Measurements from ENCODE around the gene GABBR1.

The GABBR1 gene

DNA sequence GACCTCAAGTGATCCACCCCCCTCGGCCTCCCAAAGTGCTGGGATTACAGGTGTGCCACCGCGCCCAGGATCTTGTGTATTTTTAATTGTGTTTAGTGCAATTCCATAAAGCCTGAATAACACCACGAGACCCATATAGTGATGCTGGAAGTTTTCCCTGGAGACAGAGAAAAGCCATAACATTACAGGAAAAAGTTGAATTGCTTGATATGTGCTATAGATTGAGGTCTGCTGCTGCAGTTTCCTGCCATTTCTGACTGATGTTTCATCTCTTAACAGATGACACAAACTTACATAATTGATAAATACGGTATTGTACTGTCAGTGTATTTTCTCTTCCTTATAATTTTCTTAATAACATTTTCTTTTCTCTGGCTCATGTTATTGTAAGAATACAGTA lies 66.1 kb downstream of the GABBR1 start:
- no peak for DNase-seq (ENCODE audit: low spot score)

DNA sequence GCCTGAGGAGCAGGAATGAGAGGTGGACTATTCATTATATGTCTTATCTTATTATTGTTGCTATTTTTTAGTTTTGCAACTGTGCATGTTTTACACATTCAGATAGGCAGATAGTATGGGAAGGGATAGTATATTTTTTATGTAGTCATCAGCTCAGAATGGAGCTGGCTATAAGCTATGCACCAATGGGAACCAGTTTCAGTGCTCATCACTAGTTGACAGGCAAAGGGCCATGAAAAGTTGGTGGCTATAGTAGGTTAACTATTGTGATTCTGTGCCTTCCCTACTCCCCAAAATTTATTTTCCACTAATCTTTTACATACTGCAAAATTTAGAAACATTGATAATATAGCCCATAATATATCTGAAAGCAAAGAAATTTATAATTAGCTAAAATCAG lies 68.1 kb downstream of the GABBR1 start:
- no peak for DNase-seq (ENCODE audit: low spot score)

DNA sequence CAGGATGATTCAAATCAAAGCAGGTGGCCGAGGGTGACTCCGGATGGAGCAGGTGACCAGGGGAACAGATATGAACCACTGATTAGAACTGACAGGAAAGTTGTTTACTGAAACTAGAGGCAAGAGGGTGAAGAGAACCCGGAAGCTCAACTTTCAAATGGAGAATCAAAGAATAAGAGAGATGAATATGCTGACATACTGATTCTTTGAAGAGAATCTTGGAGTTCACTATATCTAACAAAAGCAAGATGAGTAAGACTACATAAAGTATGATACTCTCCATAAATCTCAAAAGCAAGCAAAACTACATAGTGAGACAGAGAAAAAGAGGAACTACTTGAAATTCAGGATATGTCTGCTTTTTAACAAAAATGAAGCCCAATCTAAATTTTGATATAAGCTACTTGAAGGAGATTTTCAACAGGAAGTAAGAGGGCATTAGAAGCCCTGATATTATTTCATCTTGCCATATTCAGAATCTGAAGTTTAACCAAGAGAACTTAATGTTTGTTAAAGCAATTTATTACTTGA lies 69.5 kb downstream of the GABBR1 start:
- no peak for DNase-seq (ENCODE audit: low spot score)

DNA sequence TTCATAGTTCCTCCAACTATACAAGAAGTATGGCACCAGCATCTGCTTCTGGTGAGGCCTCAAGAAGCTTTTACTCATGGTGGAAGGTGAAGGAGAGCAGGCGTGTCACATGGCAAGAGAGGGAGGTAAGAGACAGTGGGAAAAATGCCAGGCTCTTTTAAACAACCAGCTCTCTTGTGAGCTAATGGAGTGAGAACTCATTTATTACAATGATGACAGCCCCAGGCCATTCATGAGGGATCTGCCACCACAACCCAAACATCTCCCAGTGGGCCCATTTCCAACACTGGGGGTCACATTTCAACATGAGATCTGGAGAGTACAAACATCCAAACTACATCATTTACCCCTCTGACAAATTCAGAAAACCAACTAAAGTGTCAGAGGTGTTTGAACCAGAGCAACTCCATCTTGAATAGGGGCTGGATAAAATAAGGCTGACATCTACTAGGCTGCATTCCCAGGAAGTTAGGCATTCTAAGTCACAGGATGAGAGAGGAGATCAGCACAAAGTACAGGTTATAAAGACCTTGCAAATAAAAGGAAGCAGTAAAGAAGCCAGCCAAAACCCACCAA lies 71.3 kb downstream of the GABBR1 start:
- DNase-seq (ENCODE audit: low spot score) = no peak

DNA sequence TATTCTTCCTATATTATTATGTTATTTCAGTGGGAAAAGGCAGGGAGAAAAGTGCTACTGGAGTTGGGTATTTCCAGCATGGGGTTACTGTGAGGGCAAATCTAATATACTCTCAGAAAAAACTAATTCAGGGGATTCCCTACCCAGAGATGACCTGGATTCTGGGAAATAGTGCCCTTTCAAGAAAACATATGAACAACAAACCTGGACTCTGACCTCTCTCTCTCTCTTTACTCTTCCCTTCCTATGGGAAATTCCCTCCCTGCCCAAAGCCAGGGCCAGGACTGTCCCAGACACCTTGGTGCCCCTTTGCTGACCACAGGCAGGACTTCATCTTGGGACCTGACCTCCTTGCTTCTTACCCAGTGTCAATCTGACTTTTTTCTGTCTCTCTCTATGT lies 71.9 kb downstream of the GABBR1 start:
- no peak for DNase-seq (ENCODE audit: low spot score)

DNA sequence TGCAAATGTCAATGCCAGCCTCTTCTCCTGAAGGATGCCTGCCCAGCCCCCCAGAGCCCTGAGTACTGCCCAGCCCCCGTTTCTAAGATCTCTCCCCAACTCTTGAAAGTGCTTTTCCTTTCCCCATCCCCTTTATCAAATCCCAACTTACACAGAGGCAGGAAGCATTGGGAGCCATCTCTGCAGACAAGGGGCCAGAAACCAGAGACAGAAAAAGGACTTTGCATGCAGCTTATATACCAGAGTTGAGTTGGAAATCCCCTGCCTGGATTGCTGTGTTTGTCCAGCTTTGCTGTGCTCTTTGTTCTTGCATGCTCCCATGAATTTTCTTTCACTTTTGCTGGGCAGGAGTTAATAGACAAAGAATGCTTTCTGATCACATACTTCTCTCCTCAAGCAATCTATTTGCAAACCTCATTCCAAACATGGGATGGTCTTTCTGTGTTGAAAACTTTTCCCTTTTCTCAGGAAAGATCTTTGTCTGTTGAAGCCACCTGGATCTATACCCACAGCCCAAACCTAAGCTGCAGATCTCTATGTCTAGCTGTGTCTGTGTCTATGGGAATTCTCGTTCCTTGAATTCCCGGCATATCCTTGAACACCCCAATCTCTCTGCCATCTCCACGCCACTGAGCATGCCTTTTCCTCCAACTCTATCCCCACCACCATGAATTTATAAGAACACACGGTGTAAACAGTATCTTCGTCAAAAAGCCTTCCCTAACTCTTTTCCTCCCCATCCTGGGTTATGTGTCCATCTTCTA lies 73.3 kb downstream of the GABBR1 start, which contains the start of gene UBD:
TSS of gene UBD (minus strand) at position 209 of the 764 bp plus-strand sequence. CDS start at position 178, 31 bp downstream.
- no peak for DNase-seq (ENCODE audit: low spot score)

DNA sequence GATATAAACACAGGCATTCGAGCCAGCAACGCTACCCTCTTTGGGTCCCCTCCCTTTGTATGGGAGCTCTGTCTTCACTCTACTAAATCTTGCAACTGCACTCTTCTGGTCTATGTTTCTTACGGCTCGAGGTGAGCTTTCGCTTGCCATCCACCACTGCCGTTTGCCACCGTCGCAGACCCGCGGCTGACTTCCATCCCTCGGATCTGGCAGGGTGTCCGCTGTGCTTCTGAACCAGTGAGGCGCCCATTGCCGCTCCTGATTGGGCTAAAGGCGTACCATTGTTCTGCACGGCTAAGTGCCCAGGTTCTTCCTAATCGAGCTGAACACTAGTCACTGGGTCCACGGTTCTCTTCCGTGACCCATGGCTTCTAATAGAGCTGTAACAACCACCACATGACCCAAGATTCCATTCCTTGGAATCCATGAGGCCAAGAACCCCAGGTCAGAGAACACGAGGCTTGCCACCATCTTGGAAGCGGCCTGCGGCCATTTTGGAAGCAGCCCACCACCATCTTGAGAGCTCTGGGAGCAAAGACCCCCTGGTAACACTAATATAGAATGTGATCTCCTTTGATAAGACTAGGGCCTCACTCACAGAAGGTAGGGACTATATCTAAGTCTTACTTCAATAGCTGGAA lies 74.4 kb downstream of the GABBR1 start:
- DNase-seq (ENCODE audit: low spot score) = no peak

DNA sequence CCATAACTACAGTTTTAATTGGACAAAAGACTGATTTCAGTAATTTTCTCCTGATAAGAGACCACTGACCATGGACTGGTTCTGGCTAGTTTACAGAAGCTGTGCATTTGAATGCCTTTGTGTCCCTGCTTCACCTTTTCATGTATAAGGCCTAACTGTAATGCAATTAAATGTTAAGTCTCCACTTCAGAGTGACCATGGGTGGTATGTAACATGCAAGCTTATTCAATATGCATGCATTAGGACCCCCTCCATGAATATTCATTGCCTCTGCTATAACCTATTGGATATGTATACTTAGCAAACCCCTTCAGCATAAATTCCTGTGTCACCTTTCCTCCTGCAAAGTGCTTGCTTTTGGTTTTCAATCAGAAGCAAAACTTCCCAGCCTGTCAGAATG lies 75.7 kb downstream of the GABBR1 start:
- DNase-seq (ENCODE audit: low spot score) = no peak

DNA sequence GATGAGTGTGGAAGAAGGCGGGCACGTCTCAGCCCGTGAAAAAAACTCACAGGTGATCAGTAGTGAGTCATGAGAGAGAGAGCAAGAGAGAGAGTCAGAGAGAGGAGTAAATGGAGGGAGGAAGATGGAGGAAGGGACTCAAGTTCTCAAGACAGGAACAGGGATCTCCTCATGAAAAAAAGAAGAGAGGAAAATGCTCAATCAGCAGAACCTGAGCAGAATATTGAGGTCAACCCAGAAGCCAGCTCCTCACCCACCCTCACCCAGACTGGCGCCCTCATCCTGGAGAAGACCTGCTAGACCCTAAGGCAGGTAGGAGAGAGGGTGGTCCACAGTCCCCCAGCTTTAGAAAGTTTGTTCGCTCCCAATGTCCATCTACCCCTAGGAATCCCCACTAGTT lies 78.2 kb downstream of the GABBR1 start:
- no peak for DNase-seq (ENCODE audit: low spot score)

DNA sequence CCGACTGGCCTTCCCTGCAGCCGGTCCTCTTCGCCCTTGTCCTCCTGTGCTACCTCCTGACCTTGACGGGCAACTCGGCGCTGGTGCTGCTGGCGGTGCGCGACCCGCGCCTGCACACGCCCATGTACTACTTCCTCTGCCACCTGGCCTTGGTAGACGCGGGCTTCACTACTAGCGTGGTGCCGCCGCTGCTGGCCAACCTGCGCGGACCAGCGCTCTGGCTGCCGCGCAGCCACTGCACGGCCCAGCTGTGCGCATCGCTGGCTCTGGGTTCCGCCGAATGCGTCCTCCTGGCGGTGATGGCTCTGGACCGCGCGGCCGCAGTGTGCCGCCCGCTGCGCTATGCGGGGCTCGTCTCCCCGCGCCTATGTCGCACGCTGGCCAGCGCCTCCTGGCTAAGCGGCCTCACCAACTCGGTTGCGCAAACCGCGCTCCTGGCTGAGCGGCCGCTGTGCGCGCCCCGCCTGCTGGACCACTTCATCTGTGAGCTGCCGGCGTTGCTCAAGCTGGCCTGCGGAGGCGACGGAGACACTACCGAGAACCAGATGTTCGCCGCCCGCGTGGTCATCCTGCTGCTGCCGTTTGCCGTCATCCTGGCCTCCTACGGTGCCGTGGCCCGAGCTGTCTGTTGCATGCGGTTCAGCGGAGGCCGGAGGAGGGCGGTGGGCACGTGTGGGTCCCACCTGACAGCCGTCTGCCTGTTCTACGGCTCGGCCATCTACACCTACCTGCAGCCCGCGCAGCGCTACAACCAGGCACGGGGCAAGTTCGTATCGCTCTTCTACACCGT lies 79.5 kb downstream of the GABBR1 start:
- peak; percentile 11 for DNase-seq (ENCODE audit: low spot score)

DNA sequence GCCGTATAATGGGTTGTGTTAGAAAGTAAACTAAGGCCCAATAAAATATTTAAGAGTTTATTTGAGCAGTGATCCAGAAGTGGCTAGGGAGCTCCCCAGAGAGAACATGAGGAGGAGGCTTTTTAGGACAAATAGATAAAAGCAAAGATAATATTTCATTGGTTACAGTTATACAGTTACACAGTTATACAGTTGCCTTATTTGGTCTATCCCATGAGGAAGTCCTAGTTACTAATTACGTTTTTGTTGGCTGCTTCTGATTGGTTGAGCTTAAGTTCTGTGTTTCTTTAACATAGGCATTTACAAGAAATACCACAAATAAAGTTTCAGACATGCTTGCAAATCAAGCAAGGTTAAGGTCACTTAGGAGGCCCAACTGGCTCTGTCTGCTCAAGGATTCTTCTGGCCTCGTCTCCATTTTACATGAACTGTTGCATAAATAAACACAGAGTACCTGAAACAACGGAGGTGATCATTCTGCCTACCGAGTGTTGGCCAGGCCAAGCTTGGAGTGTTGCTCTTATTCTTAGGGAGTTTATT lies 80.4 kb downstream of the GABBR1 start:
- peak; percentile 66 for DNase-seq (ENCODE audit: low spot score)

DNA sequence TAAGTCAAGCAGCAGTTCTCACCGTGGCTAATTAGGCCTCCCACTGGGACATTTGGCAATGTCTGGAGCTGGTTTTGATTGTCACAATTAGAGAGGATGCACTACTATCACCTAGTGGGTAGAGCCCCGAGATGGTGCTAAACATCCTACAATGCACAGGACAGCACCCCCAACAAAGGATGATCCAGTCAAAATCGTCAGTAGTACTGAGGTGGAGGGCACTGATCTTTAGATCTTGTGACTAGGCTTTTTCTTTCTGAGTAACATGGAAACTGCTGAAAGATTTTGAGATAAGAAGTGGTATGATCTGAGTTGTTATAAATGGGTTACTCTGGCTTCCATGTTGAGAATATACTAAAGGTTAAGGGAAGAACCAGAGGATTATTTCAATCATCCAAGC lies 85.4 kb downstream of the GABBR1 start:
- no peak for DNase-seq (ENCODE audit: low spot score)

DNA sequence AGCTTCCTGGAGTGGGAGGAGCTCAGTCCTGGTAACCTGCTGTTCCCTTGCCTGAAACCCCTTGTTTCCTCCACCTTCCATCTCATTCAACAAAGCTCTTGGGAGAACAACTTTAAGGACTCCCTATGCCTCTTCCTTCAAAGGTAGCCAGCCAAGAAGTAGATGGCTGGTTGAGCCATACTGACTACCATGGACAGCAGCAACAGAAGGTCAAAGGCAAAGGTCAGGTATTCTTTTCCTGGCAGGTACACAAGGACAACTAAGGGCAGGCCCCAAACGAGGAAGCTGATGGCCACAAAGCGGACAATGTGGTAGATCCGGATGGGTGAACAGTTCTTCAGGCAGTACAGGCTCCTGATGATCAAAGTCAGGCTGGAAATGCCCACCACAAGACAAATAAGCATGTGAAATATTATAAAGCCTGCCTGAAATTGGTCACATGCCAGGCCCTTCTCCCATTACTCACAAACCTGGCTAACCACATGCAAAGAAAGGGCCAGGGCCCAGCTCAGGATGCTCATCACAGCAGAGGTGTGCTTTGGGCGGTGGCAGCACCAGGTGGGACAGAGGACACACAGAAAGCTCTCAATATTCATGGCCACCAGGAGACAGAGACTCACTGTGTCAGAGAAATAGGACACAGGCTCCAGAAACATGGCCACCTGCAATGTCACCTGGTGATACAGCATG lies 95.1 kb downstream of the GABBR1 start:
- DNase-seq (ENCODE audit: low spot score) = no peak

DNA sequence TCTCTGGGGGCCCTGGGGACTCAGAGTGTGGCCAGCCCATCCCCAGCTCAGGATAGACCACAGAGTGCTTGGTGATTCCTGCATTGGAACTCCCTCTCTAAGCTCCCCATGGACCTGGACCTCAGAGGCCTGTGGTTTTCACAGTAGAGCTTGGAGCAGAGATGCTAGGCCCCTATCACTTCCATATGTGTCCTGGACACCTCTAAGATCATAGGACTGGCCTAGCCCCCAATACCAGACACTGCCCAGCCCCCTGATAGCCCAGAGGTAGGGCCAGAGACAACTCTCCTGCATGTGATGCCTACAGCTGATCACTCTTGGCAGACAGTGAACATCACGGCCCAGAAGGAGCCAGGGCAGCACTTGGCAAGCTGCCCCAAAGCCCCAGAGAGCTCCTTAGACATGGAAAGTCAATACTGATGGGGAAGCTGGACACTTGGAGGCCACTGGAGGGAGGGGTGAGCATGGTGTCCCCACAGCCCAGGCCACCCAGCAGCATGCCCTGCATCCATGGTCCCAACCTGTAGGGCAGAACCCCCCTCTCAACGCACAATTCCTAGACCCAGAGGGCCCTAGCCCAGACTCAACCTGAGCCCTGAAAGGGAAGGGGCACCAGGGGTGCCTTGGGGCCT lies 100.5 kb downstream of the GABBR1 start:
- no peak for DNase-seq (ENCODE audit: low spot score)

DNA sequence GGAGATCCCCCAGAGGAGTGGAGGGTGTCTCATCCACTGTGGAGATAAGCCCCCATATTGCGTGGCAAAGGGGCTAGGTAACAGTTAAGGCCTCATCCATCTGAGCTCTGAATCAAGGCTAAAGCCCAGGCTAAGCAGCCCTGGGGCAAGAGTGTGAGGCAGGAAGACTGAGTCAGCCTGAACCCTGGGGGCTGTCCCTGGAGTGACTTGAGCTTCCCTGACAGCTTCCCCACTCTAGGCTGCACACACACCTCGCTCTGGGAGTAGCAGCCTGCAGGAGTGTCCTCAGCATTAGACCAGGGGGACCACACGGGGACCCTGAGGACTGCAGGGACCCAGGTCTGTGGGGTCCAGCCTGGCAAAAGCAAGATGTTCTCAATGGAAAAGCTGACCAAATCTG lies 101.3 kb downstream of the GABBR1 start:
- DNase-seq (ENCODE audit: low spot score) = no peak

DNA sequence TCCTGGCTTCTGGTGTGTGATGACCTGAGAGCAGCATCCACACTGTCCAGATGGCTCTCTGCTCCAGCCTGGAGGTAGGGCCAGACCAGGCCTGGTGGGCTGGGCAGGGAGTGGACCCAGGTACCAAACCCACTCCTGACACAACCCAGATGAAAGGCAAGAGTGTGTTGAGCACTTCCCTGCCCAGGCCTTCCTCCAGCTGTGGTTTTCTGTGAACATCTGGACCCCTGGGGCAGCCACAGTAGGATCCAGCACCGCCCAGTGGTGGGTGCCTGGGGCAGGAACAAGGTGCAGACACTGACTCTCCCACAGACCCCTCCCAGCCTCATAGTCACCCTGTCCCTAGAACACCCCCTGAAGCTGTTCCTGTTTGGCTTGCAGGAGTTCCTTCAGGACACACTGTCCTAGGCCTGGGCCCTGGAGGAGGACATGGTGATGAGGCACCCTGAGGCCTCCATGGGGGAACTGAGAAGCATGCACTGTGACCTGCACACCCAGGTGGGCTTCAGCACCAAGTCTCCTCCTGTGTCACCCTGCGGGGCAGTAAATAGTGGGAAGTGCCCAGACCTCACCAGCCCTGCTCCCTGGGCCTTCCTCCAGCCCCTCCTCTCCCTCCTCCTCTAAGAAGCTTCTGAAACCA lies 102.2 kb downstream of the GABBR1 start:
- DNase-seq (ENCODE audit: low spot score) = no peak

DNA sequence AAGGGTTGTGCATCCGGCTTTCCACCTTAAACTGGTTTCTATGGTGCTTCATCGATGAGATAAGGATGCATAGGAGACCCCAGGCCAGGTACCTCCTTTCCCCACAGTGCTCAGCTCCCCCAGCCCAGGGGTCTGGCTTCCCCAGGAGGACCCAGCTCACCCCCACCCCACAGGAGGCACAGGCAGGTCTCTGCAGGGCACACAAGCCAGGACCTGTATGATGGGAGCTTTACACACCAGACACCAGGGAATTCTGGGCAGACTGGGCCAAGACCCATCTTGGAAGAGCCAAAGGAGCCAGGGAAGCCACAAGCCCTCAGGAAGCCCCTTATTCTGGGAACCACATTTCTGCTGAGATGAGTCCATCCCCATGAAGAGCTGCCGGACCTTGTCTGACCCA lies 103.0 kb downstream of the GABBR1 start:
- no peak for DNase-seq (ENCODE audit: low spot score)

DNA sequence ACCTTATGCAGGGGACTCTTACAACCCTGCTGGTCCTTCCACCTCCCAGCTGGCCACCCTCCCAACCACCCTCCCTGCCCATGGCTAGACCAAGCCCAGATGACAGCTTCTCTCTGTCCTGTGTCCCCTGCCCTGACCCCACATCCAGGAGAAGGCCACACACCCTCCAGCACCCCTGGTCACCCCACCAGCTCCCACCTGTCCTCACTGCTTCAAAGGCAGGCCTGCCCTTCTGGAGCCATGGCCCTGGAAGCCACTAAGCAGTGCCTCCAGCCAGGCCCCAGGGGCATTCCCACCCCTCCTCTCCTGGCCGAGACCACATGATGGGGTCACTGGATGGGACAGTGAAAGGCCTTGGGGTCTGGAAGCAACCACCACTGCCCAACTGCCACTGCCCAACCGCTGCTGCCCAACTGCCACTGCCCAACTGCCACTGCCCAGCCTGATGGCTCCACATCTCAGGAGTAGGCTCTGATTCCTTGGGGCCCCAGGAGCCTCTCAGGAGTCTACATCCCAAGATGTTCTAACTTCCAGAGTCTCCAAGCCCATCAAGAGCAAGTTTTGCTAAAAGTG lies 103.9 kb downstream of the GABBR1 start:
- no peak for DNase-seq (ENCODE audit: low spot score)

DNA sequence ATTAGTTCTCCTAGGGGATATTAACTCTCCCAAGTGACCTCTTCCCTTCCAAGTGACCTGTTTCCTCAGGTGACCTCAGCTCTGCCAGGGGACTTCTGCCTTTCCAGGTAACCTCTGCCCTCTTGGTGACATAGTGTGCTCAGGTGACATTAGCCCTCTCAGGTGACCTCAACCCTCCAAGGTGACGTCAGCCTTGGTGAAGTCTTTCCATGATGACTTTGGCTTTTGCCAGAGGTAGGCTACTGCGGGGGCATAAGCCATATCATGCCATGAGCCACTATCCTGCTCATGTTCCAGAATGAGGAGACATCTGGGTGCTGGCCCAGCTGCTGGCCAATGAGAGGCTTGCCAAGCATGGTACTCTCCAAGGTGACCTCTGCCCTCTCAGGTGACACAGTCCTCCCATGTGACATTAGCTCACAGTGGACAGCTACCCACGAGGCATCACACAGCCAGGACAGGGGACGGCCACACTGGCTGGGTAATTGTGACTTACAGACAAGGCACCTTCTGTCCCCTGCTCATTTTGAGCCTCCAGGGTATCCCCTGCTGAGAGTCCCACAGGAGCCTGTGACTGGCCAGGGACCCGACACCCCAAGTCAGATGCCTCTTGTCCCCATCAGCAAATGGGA lies 104.6 kb downstream of the GABBR1 start:
- no peak for DNase-seq (ENCODE audit: low spot score)

DNA sequence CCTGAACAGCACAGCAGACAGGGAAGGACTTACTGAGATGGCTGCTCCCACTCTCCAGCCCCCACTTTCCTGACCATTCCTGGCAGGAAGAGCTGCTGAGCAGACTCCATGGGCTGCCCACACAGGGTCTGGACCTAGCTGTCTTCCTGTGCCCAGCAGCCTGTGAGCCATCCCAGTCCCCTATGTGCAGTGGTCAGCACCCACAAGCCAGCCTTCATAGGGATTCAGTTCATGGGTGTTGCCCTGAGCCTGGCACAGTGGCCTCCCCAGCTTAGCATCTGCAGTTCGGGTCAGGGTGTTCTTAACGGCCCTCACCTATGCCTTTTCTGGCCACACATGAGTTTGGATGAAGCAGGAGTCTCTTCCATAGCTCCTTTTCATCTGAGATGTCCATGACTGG lies 105.4 kb downstream of the GABBR1 start:
- no peak for DNase-seq (ENCODE audit: low spot score)
